MM.1S (cell line): Measurements from ENCODE around the gene ERICH3.
A peak's percentile ranks its signal among the peaks of the same experiment; 100 is the strongest.

ENCODE experiments used
- CTCF ChIP-seq: fragments of 300-600 bp; sonication (generic); IDR thresholded peaks from 2 replicates; pipeline ENCODE4 v1.5.1; 2016; ENCODE audit warnings: antibody characterized with exemption, low read length, mixed read lengths
- EZH2 ChIP-seq: fragments of 300-600 bp; sonication (generic); optimal IDR thresholded peaks from 2 replicates; pipeline ENCODE3; 2017; ENCODE audit warnings: low read depth, mild to moderate bottlenecking, antibody characterized with exemption, low read length, mixed read lengths
- EZH2phosphoT487 ChIP-seq: fragments of 300-600 bp; sonication (generic); IDR thresholded peaks from 2 replicates; pipeline ENCODE4 v1.6.1; 2018; ENCODE audit warnings: antibody characterized with exemption, low read length

GRCh38 chr1:74689621-74690363 is 16.2 kb upstream of the ERICH3 start:
- TF ChIP-seq CTCF (peak; percentile 88), EZH2 (no peak), EZH2phosphoT487 (no peak)
